CD1c-positive myeloid dendritic cell (primary cell): ENCODE results near the gene UBA5.

ENCODE experiments used
- DNase-seq: peaks from one replicate; pipeline ENCODE4 v3.0.0-alpha.2; 2016; ENCODE audit errors: extremely low spot score

The UBA5 gene

DNA sequence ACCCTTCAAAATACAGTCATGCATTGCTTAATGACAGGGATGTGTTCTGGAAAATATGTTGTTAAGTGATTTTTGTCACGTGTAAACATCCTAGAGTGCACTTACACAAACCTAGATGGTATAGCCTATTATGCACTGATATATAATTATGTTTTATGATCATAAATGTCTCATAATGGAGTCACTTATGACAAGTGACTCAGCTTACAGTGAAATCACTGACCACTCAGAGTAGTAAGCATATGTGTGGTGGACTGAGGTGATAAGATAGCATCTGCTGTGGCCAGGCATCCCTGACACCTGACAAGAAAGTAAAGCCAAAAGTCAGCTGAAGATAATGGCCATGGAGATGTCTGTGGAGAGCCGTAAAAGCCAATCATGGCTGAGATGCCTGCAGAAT lies 5.9 kb upstream of the UBA5 start:
- no peak for DNase-seq

DNA sequence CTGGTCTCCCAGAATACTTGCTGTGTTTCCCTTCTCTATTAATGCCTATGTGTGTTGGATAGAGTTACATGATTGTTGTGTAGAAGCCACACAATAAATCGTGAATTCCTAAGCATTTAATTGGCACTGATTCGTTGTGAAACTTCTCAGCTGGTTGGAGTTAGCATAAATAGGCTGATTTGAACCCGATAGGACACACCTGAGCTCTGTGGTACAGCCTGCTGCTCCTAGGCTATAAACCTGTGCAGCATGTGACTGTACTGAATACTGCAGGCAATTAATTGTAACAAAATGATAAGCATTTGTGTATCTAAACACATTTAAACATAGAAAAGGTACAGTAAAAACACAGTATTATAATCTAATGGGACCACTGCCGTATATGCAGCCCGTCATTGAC lies 5.4 kb upstream of the UBA5 start:
- DNase-seq, result no peak

DNA sequence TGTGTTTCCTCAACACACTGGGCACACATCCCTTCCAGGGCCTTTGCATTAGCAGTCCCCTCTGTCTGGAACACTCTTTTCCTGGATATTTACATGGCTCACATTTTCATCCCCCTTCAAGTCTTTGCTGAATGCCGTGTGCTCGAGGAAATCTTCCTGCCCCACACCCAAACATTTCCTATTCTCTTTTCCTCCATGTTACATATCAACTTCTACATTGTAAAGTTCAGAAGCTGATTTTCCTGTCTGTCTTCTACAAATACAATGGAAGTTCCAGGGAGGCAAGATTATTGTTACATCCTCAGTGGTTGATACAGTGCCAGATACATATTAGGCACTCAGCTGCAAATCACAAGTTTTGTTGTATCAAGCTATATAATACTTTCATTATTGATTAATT lies 4.7 kb upstream of the UBA5 start:
- DNase-seq, result no peak

DNA sequence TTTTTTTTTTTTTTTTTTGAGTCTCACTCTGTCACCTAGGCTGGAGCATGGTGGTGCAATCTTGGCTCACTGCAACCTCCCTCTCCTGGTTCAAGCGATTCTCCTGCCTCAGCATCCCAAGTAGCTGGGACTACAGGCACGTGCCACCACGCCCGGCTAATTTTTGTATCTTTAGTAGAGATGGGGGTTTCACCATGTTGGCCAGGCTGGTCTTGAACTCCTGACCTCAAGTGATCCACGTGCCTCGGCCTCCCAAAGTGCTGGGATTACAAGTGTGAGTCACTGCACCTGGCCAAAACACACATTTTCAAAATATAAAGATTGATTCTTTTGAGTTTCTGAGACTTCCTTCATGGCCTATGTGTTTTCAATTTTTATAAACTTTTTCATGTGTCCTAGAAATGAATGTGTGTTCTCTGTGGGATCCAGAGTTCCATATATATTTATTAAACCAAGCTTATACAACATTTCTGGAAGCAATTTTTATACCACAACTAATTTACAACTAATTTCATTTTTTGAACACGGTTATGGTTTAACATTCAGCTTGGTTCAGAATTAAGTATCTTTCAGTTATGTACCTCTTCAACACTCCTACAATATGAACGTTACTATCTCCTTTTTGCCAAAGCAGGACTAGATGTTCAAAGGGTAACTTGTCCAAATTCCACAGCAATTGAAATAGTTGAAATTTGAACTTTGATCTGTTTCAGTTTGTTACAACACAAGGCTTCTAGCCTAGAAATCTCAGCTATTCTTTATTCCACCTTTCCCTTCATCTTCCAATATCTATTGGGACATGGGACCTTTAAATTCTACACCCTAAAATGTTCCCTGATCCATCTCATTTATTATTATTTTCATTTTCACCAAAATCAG lies 2.0 kb upstream of the UBA5 start:
- DNase-seq, result no peak

DNA sequence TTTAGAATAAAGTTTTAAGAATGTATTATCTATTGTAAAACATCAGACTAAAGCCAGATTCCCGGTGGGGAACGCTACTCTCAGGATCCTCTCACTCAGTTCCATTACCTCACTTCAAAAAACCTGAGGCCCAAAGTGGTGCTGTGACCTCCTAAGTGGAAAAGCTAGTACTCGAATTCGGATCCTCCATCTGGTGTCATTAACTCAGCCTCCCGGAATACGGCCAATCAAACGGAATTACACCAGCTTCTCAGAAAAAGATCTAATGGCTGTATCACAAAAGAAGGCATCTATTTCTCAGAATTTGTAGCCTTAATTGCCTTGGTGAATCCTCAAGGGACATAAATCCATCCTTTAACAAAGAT lies 1.1 kb upstream of the UBA5 start:
- no peak for DNase-seq

DNA sequence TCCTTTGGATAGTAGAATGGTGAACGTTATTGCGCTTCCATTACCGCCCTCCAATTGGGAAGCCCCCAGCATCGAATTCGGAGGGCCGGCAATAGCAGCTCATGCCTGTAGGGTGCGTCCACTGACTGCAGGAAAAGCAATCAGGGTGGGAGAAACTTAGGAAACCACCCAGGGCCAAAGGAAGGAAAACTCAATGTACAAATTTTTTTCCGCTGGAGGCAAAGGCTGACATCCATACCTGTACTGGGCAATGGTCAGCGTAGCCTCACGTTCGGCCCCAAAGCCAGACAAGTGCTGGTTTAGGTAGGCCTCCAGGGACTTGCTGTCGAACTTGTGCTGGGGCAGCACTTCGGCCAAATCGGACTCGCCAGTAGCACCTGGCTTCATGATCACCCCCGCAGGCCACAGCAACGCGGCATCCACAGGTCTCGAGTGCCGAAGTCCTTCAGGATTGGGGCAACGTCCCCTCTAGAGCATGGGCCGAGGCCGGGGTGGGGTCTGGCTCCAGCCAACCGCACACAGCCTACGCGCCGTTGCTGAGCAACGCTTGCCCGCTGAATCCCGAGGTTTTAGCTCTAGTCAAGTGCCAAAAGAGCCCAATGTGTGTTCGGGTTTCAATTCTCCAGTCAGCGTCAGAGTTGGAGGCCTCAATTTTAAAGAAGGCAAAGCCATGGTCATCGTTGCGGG lies 621 bp upstream of the UBA5 start, which contains the start of gene ACAD11:
Gene ACAD11 (minus strand): TSS at position 445 of the 687 bp plus-strand sequence. CDS start 58 bp downstream, at position 387.
- DNase-seq, result peak; percentile 79

DNA sequence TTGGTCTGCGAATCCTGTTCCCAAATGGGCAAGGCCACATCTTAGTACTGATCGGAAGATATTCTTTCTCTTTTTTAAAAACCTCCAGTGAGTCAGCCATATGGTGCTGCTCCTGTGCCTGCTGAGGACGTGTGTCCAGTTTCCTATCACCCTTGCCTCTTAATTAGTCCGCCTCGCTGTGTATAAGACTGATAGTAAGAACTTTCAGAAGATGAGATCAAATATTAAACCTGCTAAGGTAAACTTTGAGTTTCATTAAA lies 612 bp downstream of the UBA5 start:
- DNase-seq, result no peak

DNA sequence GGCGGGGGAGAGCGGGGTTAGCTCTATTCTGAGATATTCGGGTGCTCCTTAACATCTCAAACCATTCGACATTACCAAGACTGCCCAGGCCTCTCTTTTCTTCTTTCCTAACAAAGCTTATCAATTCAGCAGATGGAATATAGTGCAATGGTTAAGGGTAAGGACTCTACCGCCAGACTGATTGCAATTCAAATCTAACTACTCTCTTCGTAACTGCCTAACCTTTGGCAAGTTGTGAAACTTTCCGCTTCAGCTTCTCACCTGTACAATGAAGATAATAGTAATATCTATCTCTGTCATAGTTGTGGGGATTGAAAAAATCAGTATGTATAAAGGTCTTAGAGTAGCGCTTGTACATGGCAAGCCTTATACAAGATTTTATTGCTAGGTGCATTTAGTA lies 972 bp downstream of the UBA5 start:
- DNase-seq, result no peak

DNA sequence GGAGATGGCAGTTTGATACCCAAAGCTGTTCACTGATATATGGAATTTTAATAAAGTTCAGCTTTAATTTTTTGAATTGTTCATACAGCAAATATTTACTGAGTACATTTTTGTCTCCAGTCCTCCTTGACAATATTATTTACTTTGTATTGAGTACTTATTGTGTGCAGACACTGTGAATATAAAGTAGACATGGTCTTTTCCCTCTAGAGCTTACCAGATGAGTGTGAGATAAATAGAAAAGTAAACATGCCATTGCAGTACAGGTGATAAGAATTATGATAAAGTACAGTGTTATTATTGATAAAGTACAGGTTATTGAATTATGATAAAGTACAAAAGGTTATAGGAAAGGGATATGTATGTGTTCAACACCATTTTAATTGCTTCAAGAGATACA lies 2.1 kb downstream of the UBA5 start:
- no peak for DNase-seq

DNA sequence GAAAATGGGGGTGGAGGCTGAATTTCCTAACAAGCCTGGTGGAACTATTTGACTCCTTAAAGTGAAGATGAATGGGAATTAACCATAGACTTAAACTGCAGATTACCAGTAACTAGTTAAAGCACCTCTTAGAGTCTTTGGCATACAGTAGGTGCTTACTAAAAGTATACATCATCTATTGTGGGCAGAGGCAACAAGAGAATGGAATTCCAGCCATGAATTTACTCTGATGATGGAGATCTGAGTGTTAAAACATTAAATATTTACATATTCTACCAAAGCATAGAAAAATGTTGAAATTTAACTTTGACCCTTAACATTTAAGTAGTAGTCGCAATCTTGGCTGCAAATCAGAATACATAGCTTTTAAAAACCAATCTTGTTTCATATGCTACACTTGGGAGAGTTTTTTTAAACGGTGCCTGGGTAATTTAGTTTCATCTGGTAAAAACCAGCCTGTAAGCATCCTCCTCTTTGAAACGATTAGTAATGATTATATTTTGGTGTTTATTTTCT lies 5.2 kb downstream of the UBA5 start:
- no peak for DNase-seq

DNA sequence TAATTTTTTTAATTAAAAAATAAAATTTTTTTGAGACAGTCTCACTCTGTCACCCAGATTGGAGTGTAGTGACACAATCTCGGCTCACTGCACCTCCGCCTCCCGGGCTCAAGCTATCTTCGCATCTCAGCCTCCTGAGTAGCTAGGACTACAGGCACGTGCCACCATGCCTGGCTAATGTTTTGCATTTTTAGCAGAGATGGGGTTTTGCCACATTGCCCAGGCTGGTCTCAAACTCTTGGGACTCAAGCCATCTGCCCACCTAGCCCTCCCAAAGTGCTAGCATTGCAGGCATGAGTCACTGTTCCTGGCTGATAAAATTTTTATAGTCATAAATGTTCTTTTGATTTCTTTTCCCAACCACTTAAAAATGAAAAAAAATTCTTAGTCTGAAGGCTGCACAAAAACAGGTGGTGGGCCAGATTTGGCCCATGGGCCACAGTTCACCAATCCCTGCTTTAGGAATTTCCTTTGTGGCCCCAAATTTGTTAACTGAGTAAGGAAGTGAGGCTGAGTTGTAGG lies 9.2 kb downstream of the UBA5 start:
- DNase-seq, result no peak

DNA sequence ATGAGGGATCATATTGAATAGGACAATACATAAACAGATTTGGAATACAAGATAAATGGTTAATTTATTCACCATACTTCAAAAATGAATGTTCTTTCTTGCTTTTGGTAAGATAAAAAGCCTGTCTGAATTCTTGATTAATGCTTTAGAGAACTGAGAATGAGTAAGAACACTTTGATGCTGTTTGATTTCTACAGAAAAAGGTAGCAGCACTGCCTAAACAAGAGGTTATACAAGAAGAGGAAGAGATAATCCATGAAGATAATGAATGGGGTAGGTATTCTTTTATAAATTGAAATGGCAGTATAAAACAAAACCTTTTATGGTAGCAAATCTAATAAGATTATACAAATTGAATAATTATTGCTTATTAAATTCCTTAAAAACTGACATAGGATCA lies 15.3 kb downstream of the UBA5 start:
- no peak for DNase-seq

DNA sequence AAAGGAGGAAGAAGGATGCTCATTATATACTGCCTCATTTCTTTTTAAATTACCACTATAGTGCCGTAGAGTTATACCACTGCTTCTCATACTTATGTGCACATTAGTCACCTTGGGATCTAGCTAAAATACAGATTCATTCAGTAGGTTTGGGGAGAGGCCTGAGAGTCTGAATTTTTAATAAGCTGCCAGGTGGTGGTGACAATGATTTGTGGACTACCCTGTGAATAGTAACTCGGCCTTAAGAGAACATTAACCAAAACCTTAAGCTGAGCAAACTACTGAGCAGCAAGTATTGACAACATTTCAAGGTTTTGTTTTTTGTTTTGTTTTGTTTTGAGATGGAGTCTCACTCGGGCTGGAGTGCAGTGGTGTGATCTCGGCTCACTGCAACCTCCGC lies 19.8 kb downstream of the UBA5 start:
- no peak for DNase-seq

DNA sequence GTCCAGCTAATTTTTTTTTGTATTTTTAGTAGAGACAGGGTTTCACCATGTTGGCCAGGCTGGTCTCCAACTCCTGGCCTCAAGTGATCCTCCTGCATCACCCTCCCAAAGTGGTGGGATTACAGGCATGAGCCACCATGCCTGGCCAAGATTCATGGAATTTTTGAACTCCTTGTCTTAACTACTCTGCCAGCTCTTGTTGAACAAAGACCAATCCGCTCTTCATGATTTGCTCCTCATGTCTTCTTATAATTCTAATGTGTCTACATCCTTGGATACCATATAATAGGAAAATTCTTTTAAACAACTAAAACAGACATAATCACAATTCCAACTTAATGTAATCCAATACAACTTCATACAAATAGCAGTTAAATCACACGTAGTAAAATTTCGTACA lies 21.3 kb downstream of the UBA5 start:
- no peak for DNase-seq

DNA sequence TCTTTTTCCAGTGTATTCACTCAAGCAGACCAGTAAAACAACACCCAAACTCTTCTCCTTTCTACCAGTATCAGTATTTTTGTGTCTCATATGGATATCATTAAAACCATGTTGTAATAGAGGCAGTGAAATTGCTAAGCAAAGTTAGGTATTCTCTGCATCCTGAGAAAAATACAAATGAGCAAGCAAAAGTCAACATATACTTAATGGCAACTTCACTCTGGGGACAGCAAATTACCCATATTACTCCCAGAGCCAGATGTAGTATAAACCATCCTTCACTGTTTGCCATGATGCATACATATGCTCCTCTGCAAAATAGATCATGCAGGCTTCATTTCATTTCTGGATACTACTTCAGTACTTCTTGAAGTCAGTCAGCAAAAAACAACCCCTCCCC lies 22.1 kb downstream of the UBA5 start:
- no peak for DNase-seq

DNA sequence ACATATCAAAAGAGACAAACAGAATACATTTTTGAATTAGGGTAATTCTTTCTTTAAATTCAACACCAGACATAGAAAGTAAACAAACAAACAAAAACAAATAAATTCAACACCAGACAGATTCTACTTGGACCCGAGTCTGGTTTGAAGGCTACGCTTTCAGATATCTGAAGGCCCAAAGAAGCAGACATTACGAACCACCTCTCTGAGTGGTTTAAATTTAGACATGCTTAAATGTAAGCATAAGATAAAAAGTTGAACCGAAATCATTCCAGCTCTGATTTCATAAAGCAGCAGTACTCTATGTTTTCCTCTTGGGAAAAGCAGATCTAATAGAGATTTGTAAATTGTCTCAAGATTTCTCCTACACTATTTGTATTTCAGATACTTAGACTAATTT lies 29.9 kb downstream of the UBA5 start:
- no peak for DNase-seq

DNA sequence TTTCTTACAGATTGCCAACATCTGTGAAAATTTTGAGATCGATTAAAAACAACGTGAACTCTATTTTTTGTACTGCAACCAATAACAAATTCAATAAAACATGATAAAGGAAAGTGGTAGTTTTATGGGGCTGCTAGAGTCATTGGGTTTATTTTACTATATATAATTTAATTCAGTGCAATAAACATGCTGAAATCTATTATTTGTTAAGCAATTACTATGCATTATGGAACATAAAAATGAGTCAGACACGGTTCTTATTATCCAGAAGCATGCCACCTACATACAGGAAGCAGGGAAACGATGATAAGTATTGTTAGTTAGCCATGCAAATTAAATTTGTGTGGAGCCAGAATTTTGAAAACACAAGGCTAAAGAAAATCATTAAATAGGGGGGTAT lies 34.9 kb downstream of the UBA5 start:
- DNase-seq, result no peak

DNA sequence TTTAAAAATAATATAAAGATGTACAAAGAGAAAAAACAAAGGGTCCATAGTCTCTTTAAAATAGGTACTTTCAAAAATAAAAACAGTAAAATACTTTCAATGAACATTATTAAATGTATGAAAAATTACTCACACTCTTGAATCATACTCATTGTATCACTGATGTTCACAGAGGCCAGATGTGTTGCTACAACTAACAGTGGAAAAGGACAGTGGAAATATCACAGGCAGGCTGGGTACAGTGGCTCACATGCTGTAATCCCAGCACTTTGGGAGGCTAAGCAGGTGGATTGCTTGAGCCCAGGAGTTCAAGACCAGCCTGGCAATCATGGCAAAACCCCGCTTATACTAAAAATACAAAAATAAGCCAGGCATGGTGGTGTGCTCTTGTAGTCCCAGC lies 35.3 kb downstream of the UBA5 start:
- no peak for DNase-seq

DNA sequence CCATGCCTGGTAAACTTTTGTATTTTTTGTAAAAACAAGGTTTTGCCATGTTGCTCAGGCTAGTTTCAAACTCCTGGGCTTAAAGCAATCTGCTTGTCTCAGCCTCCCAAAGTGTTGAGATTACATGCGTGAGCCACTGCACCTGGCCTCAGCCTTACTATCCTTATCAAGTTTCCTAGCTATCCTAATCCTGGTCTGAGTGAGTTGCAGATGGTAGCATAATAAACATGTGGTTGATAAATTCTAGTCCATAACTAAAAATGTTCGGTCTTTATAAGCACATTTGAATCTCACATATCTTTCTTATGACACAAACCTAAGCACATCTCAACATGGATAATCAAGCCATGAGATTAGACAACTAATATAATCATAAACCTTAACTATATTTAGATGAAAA lies 43.6 kb downstream of the UBA5 start:
- DNase-seq, result no peak

DNA sequence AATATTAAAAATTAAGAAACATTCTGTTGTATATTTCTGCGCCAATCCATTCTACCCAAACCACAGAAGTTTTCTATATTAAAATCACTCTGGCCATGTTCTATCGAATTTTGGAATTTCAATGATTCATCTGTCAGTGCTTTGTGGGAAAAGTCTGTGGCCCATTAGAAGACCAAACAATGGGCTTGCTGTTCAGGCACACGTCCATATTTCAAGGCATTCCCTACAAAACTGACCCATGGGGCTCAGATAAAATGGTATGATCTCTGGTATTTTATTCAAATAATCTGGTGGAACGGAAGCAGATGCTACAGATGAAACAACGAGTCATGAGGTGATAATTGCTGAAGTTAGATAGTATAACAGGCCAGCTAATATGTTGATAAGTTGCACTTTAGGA lies 49.6 kb downstream of the UBA5 start:
- no peak for DNase-seq

DNA sequence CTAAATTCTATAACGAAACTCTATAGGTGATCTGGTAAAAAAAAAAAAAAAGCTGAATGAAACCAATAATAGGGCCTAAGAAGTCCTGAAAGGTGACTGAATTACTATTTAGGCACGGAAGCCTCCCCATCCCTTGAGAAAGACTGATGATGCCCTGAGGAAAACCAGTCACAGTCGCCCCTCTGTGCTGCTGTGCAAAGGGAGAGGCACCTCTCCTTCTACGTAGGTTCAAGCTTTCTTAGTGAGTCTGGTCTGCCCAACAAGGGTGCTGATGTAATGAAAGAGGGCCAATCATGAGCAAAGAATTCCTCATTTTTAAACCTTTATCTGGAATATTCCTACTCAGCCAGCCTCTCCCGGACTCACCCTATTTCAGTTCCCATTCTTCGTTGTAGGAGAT lies 50.2 kb downstream of the UBA5 start:
- DNase-seq, result no peak

DNA sequence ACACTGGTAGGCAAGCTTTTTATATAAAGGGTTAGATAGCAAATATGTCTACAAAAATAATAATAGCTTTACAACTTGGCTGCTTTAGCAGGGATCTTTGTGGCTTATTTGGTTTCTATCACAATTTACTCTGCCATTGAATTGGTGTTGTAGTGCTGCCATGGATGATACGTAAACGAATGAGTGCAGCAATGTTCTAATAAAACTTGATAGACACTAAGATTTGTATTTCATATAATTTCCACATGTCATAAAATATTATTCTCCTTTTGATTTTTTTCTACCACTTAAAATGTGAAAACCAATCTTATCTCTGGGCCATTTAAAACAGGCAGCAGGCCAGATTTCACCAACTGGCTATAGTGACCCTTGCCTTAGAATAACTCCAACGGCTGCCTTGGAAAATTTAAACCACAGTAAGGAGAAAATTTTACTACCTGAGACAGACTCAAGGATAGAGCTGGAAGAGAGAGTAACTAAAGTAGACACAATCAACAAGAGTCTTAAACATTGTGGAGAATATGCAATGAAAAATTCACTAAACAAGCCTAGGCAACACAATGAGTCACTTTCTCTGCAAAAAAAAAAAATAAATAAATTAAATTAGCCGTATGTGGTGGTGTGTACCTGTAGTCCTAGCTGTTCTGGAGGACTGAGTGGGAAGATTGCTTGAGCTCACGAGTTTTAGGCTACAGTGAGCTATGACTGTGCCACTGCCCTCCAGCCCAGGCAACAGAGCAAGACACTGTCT lies 54.0 kb downstream of the UBA5 start:
- no peak for DNase-seq

DNA sequence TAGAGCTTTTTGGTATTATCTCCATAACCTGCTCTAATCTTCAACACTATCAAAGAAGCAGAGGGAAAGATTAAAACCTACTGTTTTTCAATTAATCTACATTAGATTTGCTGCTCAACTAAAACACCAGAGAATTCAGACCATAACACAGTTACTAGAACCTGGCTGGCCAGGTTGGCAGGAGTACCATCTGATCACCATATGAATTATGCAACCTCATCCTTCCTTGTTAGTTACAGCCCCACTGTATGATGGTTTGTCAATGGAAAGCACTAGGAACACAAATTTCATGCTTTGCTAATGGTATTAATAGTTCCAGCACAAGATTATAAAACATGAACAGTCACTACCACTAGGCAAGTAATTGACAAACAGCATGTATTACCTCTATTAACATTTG lies 56.2 kb downstream of the UBA5 start:
- no peak for DNase-seq
